Ishikawa (cell line): ENCODE data around the gene ZNF319.

Source experiments
- CREB1 ChIP-seq: IDR thresholded peaks from 2 replicates; pipeline ENCODE4 v1.6.1; 2012; ENCODE audit warnings: low read depth
- EP300 ChIP-seq: IDR thresholded peaks from 2 replicates; pipeline ENCODE4 v1.6.1; 2012; ENCODE audit warnings: borderline replicate concordance
- RAD21 ChIP-seq: IDR thresholded peaks from 2 replicates; pipeline ENCODE4 v1.6.1; 2012; ENCODE audit warnings: low read depth
- TAF1 ChIP-seq: IDR thresholded peaks from 2 replicates; pipeline ENCODE4 v1.6.1; 2012; ENCODE audit warnings: low read depth, mild to moderate bottlenecking
- TCF12 ChIP-seq: IDR thresholded peaks from 2 replicates; pipeline ENCODE4 v1.6.1; 2012; ENCODE audit warnings: low read depth
- ZBTB7A ChIP-seq: IDR thresholded peaks from 2 replicates; pipeline ENCODE4 v1.6.1; 2012; ENCODE audit warnings: low read depth
- TF ChIP-seq, protein P1 (sequence below): IDR thresholded peaks from 2 replicates; pipeline ENCODE4 v1.6.1; 2012

DNA sequence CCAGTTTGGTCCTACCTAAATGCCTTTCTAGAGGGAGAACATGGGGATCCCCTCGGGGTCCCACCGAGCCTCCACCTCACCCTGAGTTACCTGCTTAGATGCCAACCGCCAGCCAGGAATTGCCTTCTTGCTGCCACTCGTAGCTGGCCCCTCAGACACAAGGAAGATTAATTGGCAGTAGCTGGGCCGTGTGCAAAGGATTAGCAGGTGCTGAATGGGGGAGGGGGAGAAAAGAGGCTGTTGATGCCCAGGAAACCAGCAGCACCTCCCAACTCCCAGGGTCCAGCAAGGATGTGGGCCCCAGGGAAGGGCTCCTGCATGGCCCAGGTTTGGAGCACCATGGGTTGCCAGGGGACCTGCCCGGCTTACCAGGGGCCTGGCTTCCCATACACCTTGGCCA is 29.5 kb downstream of the ZNF319 start, which contains the start of gene CNGB1:
- TF ChIP-seq, protein P1, sequence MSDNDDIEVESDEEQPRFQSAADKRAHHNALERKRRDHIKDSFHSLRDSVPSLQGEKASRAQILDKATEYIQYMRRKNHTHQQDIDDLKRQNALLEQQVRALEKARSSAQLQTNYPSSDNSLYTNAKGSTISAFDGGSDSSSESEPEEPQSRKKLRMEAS: no peak
- no peak for TF ChIP-seq TAF1
- no peak for TF ChIP-seq ZBTB7A
- no peak for TF ChIP-seq EP300
- no peak for TF ChIP-seq RAD21
- no peak for TF ChIP-seq CREB1
- no peak for TF ChIP-seq TCF12
